Stimulated activated CD8-positive, alpha-beta memory T cell treated with anti-CD3 and anti-CD28 coated beads, Interleukin-2, amount 100 ng/mL, for 1 hour (primary cell): Measurements from ENCODE around the gene UBE2J2.
"Not testable (repeated sequence)": the region's sequence is repeated elsewhere in the genome, so short reads cannot be mapped to it uniquely, and the experiment has no call there.

Source experiments
- DNase-seq, 2 donors: peaks; one replicate each; pipeline ENCODE4 v3.0.0-alpha.2; 2020; ENCODE audit warnings: low read depth in 2 of 2

The UBE2J2 gene

GRCh38 chr1:1256956-1257871 lies 16.4 kb downstream of the UBE2J2 start:
- DNase-seq: no peak

GRCh38 chr1:1255611-1256010 lies 18.0 kb downstream of the UBE2J2 start:
- DNase-seq: no peak

GRCh38 chr1:1255078-1255477 lies 18.6 kb downstream of the UBE2J2 start:
- no peak for DNase-seq

GRCh38 chr1:1254667-1254998 lies 19.0 kb downstream of the UBE2J2 start:
- no peak for DNase-seq

GRCh38 chr1:1253972-1254666 lies 19.5 kb downstream of the UBE2J2 start:
- DNase-seq: no peak

- no peak for DNase-seq
These were observed 20.3 kb downstream of the UBE2J2 start for GRCh38 chr1:1253314-1253713.

GRCh38 chr1:1250786-1251284 lies 22.8 kb downstream of the UBE2J2 start:
- DNase-seq: peak; percentile 41 to 46

- DNase-seq: not testable (repeated sequence)
These were observed 25.4 kb downstream of the UBE2J2 start for GRCh38 chr1:1248009-1248913.

GRCh38 chr1:1247341-1247913 lies 26.2 kb downstream of the UBE2J2 start:
- no peak for DNase-seq

- DNase-seq: no peak
These were observed 26.9 kb downstream of the UBE2J2 start, which contains the start of gene C1QTNF12 for GRCh38 chr1:1246577-1247340. Gene C1QTNF12, minus strand, starts transcription at chr1:1246722. Its CDS starts 32 bp downstream, at chr1:1246690.

- no peak for DNase-seq
These were observed 27.7 kb downstream of the UBE2J2 start for GRCh38 chr1:1245817-1246576.

- DNase-seq: no peak
These were observed 28.4 kb downstream of the UBE2J2 start for GRCh38 chr1:1245178-1245816.

- DNase-seq: no peak
These were observed 29.4 kb downstream of the UBE2J2 start for GRCh38 chr1:1244192-1244811.

- DNase-seq: no peak
These were observed 29.9 kb downstream of the UBE2J2 start for GRCh38 chr1:1243807-1244191.

- no peak for DNase-seq
These were observed 30.4 kb downstream of the UBE2J2 start for GRCh38 chr1:1243266-1243660.

- no peak for DNase-seq
These were observed 31.0 kb downstream of the UBE2J2 start for GRCh38 chr1:1242461-1243265.

GRCh38 chr1:1241588-1242219 lies 31.9 kb downstream of the UBE2J2 start:
- no peak for DNase-seq
